GM20000 (cell line): Measurements from ENCODE around the gene GSK3A.

Experiments
- DNase-seq: peaks from one replicate; pipeline ENCODE4 v3.0.0; 2012; ENCODE audit warnings: low spot score
- TF ChIP-seq, protein P1 (sequence below): IDR thresholded peaks from 2 replicates; pipeline ENCODE4 v1.5.1; 2012; ENCODE audit warnings: mild to moderate bottlenecking, control low read depth; ENCODE audit errors: extremely low read depth, missing control alignments

GSK3A gene

DNA sequence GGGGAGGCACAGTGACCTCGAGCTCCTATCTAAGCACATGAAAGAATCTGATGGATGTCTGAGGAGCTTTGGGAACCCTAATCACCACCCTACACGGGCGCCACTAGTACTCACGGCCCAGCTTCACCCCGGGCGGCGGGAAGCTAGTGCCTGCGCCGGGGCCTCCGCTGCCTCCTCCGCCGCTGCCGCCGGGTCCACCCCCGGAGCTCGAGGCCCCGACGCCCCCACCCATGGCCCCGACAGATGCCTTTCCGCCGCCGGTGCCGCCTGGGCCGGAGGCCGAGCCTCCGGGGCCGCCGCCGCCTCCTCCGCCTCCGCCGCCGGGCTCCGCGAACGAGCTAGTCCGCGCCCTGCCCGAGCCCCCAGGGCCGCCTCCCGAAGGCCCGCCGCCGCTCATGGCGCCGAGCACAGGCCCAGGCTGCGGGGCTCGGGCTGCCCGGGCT, 312 bp downstream of the GSK3A start:
- no peak for DNase-seq
- TF ChIP-seq, protein P1, sequence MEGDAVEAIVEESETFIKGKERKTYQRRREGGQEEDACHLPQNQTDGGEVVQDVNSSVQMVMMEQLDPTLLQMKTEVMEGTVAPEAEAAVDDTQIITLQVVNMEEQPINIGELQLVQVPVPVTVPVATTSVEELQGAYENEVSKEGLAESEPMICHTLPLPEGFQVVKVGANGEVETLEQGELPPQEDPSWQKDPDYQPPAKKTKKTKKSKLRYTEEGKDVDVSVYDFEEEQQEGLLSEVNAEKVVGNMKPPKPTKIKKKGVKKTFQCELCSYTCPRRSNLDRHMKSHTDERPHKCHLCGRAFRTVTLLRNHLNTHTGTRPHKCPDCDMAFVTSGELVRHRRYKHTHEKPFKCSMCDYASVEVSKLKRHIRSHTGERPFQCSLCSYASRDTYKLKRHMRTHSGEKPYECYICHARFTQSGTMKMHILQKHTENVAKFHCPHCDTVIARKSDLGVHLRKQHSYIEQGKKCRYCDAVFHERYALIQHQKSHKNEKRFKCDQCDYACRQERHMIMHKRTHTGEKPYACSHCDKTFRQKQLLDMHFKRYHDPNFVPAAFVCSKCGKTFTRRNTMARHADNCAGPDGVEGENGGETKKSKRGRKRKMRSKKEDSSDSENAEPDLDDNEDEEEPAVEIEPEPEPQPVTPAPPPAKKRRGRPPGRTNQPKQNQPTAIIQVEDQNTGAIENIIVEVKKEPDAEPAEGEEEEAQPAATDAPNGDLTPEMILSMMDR, result no peak

DNA sequence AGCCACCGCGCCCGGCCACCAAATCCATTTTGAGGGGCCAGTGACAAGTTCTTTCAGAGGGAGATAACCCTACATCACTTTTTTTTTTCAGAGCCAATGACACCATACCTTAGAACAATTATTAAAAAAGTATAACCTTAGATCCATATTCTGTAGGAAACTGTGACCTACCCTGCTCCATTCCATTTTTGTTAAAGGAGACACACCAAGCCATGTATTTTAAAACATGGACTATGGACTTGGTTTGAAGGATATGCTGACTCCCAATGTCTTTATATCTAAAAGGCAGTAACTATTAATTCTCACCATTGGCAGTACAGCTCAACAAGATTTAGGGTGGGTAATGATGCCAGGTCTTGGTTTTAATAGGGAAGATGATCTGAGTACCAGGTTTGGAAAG, 1.1 kb downstream of the GSK3A start:
- DNase-seq, result no peak
- TF ChIP-seq, protein P1, result no peak

DNA sequence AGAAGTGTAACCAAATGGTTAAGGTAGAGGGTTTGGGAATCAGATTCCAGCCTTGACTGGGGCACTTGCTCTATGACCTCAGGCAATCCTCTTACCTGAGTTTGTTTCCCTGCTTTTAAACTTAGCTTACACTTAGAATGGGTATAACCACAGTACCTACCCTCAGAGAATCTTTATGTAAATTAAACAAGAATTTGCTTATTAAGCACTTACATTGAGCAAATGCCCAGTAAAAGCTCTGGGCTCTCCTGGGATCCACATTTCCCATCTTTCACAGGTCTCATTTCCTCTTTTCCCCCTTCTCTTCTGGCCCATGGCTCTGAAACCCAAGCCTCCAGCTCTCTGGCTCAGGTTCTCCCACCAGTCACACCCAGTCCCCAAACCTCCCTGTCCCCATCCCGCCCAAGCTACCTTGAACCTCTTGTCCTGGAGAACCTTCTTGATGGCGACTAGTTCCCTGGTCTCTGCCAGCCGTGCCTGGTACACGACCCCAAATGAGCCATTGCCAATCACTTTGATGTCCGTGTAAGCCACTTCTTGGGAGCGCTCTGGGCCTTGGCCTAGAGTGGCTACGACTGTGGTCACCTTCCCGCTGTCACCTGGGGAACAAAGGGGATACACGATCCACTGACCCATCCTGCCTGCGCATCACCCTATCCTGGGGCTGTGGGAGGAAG, 2.7 kb downstream of the GSK3A start:
- DNase-seq, result no peak
- TF ChIP-seq, protein P1, result no peak

DNA sequence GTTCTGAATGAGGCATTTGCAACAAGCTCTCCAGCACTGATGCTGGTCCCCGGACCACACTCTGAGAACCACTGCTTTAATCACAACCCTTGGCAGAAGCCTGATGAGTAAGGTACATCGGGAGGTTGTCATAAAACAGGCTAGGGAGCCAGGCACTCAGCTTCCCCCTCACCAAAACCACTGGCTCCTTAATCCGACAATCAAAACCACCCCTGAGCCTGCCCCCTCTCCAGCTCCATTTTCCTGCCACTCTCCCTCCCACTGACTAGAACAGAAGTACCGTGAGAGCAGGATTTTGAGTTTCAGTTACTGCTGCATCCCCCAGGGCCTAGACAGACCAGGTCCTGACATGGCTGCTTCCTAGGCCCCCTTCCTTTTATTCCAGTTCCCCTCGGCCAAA, 7.2 kb downstream of the GSK3A start:
- TF ChIP-seq, protein P1, result no peak

DNA sequence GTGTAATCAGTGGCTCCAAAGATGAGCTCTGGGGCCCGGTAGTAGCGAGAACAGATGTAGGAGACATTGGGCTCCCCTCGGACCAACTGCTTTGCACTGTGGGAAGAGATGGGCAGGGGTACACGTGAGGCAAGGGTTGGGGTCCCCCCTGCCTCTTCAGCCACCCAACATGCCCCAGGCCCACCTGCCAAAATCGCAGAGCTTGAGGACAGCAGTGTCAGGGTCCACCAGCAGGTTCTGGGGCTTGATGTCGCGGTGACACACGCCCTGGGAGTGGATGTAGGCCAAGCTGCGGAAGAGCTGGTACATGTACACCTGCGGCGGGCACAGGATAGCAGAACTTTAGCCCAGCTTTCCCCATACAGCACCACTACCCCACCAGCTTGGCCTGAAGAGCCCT, 8.0 kb downstream of the GSK3A start:
- no peak for DNase-seq

More for the DNA sequence above, 7.2 kb downstream of the GSK3A start:
- no peak for DNase-seq

DNA sequence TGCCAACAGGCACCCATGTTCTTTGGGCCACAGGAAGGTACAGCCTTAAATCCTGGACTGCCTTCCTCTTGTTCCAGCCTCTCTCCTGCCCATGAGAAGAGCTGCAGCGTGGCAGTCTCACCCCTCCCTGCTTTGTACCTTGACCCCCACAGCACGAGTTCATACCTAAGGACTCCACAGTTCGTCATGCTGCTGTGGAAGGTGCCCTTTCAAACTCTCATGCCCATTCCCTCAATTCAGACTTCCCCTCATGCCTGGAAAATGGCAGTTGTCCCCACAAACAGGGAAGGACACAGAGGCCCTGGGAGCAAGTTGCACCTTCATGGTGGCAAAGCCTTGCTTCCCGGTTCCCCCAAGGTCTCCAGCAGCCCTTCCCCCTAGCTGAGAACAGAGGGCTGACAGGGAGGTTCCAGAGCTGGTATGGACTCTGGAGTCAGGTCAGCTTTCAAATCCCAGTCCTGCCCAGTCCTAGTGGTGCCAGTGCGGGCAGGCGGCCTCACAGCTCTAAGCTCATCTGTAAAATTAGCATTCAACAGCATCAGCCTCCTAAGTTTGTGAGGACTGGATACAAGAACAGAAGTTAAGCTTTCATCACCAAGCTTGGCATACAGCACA, 8.6 kb downstream of the GSK3A start:
- TF ChIP-seq, protein P1, result no peak

More for the DNA sequence above, 8.0 kb downstream of the GSK3A start:
- TF ChIP-seq, protein P1, result no peak

DNA sequence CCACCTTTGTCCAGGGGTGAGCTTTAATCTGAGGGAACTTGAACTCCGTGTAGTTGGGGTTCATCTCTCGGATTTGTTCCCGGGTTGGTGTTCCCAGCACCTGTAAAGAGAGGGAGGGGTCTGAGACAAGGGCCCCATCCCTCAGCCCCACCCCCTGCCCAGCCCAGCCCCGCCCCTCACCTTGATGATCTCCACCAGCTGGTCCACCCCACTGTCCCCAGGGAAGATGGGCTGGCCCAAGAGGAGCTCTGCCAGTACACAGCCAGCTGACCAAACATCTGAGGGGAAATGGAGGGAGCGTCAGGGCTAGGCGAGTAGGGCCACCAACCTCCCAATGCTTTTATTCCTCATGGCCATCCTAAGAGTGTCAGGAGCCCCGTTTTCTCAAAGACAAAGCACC, 9.3 kb downstream of the GSK3A start:
- DNase-seq, result no peak
- TF ChIP-seq, protein P1, result no peak

More for the DNA sequence above, 8.6 kb downstream of the GSK3A start:
- DNase-seq, result no peak
